GM12892 (cell line): ENCODE results near the gene STPG2.

Experiments used
- DNase-seq: peaks from one replicate; pipeline ENCODE4 v3.0.0; 2011; ENCODE audit not compliant: insufficient read length
- FAIRE-seq: peaks from 2 replicates; lab custom pipeline; 2011; peaks lifted over from hg19 to GRCh38; lab: Jason Lieb, UNC
- POLR2A ChIP-seq: IDR thresholded peaks from 2 replicates; pipeline ENCODE4 v1.6.1; 2011; ENCODE audit warnings: low read depth, low read length, control low read depth
- POLR2AphosphoS5 ChIP-seq: IDR thresholded peaks from 2 replicates; pipeline ENCODE4 v1.6.1; 2011; ENCODE audit warnings: low read depth, low read length, control low read depth
- TAF1 ChIP-seq: IDR thresholded peaks from 2 replicates; pipeline ENCODE4 v1.6.1; 2011; ENCODE audit warnings: low read depth, mild to moderate bottlenecking, control low read depth, low read length, borderline replicate concordance

The STPG2 gene

GRCh38 chr4:97998203-97998602 lies 145.1 kb downstream of the STPG2 start:
- FAIRE-seq: no peak
- DNase-seq: no peak
- TF ChIP-seq TAF1: no peak
- TF ChIP-seq POLR2AphosphoS5: no peak
- TF ChIP-seq POLR2A: no peak

GRCh38 chr4:97994765-97995465 lies 148.4 kb downstream of the STPG2 start:
- TF ChIP-seq TAF1 (no peak), POLR2AphosphoS5 (no peak), POLR2A (no peak)
- no peak for DNase-seq
- FAIRE-seq: no peak

- FAIRE-seq (no peak), DNase-seq (no peak)
- TF ChIP-seq POLR2A (no peak), TAF1 (no peak), POLR2AphosphoS5 (no peak)
Measured at GRCh38 chr4:97990409-97990808, 152.9 kb downstream of the STPG2 start.

GRCh38 chr4:97987019-97987648 lies 156.1 kb downstream of the STPG2 start:
- FAIRE-seq: no peak
- TF ChIP-seq POLR2A: no peak
- no peak for TF ChIP-seq TAF1
- TF ChIP-seq POLR2AphosphoS5: no peak

GRCh38 chr4:97984545-97985131 lies 158.6 kb downstream of the STPG2 start:
- no peak for DNase-seq

More at GRCh38 chr4:97987019-97987648, 156.1 kb downstream of the STPG2 start:
- DNase-seq: no peak

GRCh38 chr4:97978791-97979488 lies 164.3 kb downstream of the STPG2 start:
- FAIRE-seq: no peak
- TF ChIP-seq POLR2AphosphoS5 (no peak), POLR2A (no peak), TAF1 (no peak)
- DNase-seq: no peak

More at GRCh38 chr4:97984545-97985131, 158.6 kb downstream of the STPG2 start:
- FAIRE-seq: no peak
- TF ChIP-seq POLR2AphosphoS5 (no peak), POLR2A (no peak), TAF1 (no peak)

GRCh38 chr4:97953171-97953941 lies 189.9 kb downstream of the STPG2 start:
- no peak for TF ChIP-seq POLR2AphosphoS5
- TF ChIP-seq POLR2A: no peak
- TF ChIP-seq TAF1: no peak
- no peak for DNase-seq
- no peak for FAIRE-seq

- FAIRE-seq (no peak), DNase-seq (no peak)
- no peak for TF ChIP-seq TAF1
- TF ChIP-seq POLR2AphosphoS5: no peak
- no peak for TF ChIP-seq POLR2A
Measured at GRCh38 chr4:97952763-97953162, 190.5 kb downstream of the STPG2 start.

- no peak for FAIRE-seq
- no peak for TF ChIP-seq POLR2AphosphoS5
- no peak for TF ChIP-seq POLR2A
- TF ChIP-seq TAF1: no peak
Measured at GRCh38 chr4:97950836-97951235, 192.4 kb downstream of the STPG2 start.

GRCh38 chr4:97942951-97943350 lies 200.3 kb downstream of the STPG2 start:
- TF ChIP-seq POLR2A (no peak), TAF1 (no peak), POLR2AphosphoS5 (no peak)
- FAIRE-seq (no peak), DNase-seq (no peak)

More at GRCh38 chr4:97950836-97951235, 192.4 kb downstream of the STPG2 start:
- DNase-seq: no peak
